GM10266 (cell line): ENCODE data around the gene RCOR2.

Source experiments
- DNase-seq: peaks from one replicate; pipeline ENCODE4 v3.0.0; 2012; ENCODE audit errors: extremely low spot score
- CTCF ChIP-seq: IDR thresholded peaks from 2 replicates; pipeline ENCODE4 v1.5.1; 2012; ENCODE audit warnings: mild to moderate bottlenecking, low read depth; ENCODE audit not compliant: control insufficient read depth, insufficient read depth; ENCODE audit errors: missing control alignments

The RCOR2 gene

GRCh38 chr11:63893355-63893754 lies 23.6 kb downstream of the RCOR2 start:
- DNase-seq = no peak
- no peak for TF ChIP-seq CTCF

GRCh38 chr11:63892228-63892627 lies 24.7 kb downstream of the RCOR2 start:
- no peak for TF ChIP-seq CTCF
- no peak for DNase-seq

GRCh38 chr11:63890368-63890767 lies 26.6 kb downstream of the RCOR2 start:
- DNase-seq = no peak
- TF ChIP-seq CTCF = no peak

GRCh38 chr11:63889344-63889743 lies 27.6 kb downstream of the RCOR2 start:
- no peak for TF ChIP-seq CTCF
- no peak for DNase-seq

- DNase-seq = peak; percentile 71
- no peak for TF ChIP-seq CTCF
Observed at GRCh38 chr11:63888170-63889086, 28.5 kb downstream of the RCOR2 start.

- no peak for TF ChIP-seq CTCF
- no peak for DNase-seq
Observed at GRCh38 chr11:63887386-63887999, 29.5 kb downstream of the RCOR2 start.
